ENCODE data around the gene FLII.

DNA sequence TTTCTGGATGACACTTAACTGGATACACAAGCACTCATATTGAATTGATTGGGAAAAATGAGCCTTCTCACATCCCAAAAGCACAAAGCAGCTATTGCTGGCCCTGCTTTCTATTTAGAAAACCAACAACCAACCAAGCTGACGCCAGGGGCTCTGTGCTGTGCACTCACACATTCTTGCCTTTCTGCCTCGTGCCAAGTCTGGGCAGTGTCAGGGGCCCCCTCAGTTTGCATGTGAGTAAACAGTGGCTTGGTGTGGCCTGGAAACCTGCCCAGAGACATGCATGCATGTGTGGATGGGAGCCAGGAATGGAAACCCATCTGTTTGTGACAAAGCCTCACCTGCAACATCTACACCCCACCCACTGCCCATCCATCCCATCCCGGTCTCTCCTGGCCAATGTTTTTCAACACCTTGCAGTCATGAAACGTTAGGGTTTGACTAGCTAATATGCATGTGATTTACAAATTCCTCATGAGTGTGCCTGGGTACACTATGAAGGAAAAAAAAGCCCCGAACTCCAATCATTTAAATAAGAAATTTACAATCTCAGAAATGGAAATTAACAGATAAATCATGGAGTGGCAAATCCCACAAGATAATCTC, 22.3 kb upstream of the FLII start:
- TF ChIP-seq, protein P1, sequence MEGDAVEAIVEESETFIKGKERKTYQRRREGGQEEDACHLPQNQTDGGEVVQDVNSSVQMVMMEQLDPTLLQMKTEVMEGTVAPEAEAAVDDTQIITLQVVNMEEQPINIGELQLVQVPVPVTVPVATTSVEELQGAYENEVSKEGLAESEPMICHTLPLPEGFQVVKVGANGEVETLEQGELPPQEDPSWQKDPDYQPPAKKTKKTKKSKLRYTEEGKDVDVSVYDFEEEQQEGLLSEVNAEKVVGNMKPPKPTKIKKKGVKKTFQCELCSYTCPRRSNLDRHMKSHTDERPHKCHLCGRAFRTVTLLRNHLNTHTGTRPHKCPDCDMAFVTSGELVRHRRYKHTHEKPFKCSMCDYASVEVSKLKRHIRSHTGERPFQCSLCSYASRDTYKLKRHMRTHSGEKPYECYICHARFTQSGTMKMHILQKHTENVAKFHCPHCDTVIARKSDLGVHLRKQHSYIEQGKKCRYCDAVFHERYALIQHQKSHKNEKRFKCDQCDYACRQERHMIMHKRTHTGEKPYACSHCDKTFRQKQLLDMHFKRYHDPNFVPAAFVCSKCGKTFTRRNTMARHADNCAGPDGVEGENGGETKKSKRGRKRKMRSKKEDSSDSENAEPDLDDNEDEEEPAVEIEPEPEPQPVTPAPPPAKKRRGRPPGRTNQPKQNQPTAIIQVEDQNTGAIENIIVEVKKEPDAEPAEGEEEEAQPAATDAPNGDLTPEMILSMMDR (IDR thresholded peaks at IDR 0.05; ENCODE audit: extremely low read depth in 1 of 2, insufficient read depth in 1 of 2, low read depth in 1 of 2, low read length in 2 of 2): no peak
- TF ChIP-seq, protein P2, sequence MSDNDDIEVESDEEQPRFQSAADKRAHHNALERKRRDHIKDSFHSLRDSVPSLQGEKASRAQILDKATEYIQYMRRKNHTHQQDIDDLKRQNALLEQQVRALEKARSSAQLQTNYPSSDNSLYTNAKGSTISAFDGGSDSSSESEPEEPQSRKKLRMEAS (IDR thresholded peaks at IDR 0.05; ENCODE audit: insufficient read depth, insufficient read length): no peak
- TF ChIP-seq POLR2AphosphoS5 (IDR thresholded peaks at IDR 0.05; ENCODE audit: insufficient read depth, low read depth, low read length) (no peak), POLR2A (IDR thresholded peaks at IDR 0.05; ENCODE audit: low read depth, low read length) (no peak), GATA2 (IDR thresholded peaks at IDR 0.05; ENCODE audit: insufficient read depth, insufficient read length, low read depth, low read length) (no peak), EZH2 (IDR thresholded peaks at IDR 0.05; ENCODE audit: borderline replicate concordance, low read depth, low read length, severe bottlenecking) (no peak), MYC (IDR thresholded peaks at IDR 0.05; ENCODE audit: low read depth, low read length) (no peak), FOS (IDR thresholded peaks at IDR 0.05; ENCODE audit: borderline replicate concordance, insufficient read depth, low read length) (no peak)

All from endothelial cell of umbilical vein (primary cell).